GM21360 (cell line): ENCODE measurements around the gene APP.

Experiments used
- ATAC-seq: cut with Tn5 transposase; IDR thresholded peaks from one replicate; pipeline ENCODE4 v1.9.1; 2021; ENCODE audit warnings: mild to moderate bottlenecking, moderate library complexity; ENCODE audit not compliant: unreplicated experiment

Gene APP

DNA sequence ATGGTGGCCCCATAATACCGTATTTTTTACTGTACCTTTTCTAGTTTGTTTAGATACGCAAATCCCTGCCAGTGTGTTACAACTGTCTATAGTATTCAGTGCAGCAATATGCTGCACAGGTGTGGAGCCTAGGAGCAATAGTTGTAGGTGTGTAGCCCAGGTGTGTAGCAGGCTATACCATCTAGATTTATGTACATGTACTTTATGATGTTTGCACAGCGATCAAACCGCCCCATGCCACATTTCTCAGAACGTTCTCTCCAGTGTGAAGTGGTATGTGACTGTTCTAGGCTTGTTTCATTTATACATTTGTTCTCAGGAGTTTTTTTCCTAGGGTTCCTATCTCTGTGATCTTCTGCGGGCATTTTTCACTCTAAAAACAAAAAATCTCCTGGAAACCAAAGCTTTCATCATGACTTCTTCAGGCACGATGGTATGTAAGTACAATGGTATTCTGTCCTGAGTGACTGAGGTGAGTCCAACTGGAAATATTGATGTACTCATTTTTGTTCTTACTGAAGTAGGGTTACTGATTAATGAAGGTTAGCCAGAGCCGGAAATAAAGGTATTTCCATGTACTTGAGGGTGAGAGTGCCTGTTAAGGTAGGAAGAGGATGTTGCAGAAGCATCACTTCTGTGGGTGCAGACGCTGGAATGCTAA, 282.8 kb downstream of the APP start:
- no peak for ATAC-seq

DNA sequence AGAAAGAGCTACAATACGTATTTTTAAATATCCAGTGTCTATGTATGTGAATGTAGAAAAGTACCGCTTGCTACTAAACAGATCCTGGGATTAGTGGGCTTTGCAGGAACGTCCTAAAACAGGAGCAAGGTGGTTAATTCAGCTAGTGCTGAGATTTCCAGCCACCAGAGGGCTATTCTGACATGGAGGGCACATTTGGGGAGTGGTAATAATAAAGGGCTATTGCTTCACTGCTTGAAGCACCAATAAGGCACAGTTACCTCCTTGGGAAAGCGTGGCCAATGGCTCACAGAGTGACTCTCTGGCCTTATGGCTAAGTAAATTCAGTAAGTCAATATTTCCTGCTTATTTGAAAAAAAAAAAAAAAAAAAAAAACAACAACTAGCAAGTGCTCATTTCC, 283.4 kb downstream of the APP start:
- no peak for ATAC-seq

DNA sequence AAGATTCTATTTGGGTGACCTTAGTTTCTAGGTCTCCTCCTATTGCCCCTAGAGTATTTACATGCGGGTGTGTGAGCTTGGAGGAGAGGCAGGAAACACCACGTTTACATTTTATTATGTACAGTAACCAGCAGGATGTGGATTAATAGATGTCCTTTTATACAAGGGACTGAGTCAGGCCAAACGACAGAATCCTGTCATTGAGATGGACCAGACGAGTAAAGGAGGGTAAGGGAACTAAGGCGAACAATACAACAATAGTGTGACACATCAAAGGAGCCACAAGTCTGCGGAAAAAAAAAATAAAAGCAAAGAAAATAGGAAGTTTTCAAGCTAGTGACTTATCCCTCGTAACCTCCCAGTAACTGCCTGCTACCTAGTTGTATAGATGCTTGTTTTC, 284.7 kb downstream of the APP start:
- ATAC-seq = no peak

DNA sequence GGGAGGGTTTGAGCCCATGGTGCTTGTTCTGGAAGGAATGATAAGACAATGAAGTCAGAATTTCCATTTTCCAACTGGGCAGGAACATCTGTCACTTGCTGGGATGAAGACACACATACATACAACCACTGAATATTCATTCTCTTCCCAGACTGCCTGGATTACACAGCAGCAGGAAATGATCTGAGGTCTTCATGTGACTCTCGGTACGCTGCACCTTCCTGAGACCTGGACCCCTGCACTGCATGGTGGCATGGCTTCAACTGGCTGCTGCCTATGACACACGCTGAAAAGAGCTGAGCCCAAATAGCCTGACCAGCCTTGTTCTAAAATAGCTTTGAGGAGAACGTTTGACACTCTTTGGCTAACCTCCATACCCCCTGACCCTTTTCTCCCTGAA, 285.2 kb downstream of the APP start:
- no peak for ATAC-seq

DNA sequence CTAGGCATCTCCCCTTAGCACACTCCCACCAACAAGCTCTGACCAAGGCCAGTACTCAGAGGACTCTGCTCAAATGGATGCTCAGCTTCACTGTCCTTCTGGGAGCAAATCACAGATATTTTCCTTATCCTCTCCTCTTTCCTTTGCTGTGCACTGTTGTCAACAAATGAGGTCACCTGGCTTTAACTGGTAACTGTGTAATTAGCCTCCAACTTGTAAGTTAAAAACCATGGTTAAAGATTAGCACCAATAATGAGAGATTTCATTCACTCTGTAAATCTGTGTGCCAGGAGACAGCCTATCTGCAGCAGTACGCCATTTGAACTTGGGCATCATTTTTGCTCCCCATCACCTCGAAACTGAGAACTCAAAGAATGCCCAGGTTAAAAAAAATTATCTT, 286.3 kb downstream of the APP start:
- no peak for ATAC-seq

DNA sequence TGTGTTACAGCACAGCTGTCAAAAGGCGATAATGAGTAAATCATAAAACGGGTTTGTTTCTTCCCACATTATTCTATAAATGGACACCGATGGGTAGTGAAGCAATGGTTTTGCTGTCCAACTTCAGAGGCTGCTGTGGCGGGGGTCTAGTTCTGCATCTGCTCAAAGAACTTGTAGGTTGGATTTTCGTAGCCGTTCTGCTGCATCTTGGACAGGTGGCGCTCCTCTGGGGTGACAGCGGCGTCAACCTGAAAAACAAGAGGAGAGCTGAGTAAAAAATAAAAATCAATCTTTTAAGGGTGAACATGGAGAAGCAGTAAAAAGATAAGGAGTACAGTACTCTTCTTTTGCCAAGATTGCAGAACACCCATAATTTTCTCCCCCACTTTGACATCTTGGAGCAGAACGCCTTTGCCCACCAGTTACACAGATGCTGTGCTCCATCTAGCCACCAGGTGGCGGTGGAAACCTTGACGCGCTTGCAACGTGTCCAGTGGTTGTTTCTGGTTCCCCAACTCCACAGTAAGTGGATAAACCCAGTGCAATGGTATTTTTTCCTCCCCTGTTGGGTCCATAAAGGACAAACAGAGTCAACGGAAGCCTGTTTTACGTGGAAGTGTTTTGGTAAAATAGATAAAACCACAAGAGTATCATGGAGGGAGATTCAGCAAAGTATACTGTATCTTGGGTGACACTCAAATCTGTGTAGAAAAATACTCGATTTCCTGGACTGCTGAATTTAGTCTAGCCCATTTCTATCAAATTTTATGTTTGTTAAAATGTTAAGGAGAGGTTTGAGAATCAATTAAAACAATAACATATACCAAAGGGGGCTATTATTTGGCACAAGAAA, 288.8 kb downstream of the APP start:
- peak; percentile 71 for ATAC-seq

DNA sequence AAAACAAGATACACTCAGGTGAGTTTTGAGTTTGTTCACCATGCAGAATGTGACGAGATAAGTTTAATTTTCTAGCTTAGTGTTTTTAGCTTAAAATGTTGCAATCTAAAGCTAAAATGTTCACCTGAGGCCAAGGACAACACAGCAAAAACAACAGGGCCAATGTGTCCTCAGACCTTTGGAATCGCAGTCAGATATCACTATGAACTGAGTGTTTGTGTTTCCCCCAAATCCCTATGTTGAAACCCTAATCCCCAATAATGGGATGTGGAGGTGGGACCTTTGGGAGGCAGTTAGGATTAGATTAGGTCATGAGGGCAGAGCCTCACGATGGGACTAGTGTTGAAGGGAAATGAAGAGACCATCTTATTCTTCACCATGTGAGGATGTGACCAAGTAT, 291.4 kb downstream of the APP start:
- ATAC-seq = no peak

DNA sequence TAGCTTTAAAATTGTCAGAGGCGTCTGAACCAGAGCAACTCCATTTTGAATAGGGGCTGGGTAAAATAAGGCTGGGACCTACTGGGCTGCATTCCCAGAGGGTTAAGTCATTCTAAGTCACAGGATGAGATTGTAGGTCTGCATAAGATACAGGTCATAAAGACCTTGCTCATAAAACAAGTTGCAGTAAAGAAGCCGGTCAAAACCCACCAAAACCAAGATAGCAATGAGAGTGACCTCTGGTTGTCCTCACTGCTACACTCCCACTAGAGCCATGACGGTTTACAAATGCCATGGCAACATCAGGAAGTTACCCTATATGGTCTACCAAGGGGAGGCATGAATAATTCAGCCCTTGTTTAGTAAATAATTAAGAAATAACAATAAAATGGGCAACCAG, 292.2 kb downstream of the APP start:
- no peak for ATAC-seq

DNA sequence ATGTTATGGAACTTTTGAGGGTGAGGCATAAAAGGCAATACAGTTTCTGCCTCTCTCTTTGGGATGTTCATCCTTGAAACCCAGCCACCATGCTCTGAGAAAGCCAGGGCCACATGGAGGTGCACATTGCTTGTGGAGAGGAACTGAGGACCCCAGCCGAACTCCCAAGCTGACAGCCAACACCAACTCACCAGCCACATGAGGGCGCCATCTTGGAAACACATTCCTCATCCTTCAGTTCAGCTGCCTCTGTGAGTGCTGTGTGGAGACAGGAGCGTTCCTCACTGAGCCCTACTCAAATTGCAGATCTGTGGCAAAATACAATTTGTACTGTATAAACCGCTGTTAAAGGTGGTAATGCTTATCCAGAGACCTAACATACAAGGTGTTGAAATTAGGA, 298.3 kb downstream of the APP start:
- ATAC-seq = no peak

DNA sequence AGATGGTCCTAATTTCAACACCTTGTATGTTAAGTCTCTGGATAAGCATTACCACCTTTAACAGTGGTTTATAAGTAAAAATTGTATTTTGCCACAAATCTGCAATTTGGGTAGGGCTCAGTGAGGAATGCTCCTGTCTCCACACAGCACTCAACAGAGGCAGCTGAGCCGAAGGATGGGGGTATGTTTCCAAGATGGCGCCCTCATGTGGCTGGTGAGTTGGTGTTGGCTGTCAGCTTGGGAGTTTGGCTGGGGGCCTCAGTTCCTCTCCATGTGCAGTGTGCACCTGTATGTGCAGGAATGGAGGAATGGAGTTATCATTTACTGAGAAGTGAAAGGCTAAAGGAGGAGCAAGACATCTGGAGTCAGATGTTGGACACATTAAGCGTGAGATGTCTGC, 299.0 kb downstream of the APP start:
- no peak for ATAC-seq

DNA sequence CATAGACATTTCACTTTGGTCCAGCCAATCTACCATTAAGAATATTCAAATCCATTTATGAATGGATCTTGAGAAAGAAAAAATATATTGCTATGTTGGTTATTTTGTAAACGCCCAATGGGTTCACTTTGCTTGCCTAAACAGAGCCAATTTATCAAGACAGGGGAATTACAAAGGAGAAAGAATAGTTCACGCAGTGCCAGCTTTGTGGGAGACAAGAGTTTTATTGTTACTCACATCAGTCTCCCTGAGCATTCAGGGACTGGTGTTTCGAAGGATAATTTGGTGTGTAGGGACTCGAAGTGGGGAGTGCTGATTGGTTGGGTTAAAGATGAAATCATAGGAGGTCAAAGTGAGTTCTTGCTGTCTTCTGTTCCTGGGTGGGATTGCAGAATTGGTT, 300.5 kb downstream of the APP start:
- ATAC-seq = no peak

DNA sequence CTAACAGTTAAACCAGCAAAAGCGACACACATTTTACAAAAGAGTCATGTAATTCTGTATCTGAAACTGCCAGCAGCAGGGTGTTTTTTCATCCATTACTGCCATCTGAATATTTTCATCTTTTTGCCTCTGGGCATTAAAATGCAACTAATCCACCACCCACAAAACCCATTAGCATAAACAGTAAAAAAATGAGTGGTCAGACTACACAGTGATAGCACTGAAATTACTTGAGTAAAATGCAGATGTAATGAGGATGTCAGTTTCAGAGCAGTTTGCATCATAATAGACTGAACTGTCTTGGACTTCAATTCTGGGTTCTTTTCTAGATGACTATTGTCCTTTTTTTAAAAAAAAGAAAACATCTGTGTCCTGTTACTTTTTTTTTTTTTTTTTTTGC, 303.5 kb downstream of the APP start:
- ATAC-seq = no peak

DNA sequence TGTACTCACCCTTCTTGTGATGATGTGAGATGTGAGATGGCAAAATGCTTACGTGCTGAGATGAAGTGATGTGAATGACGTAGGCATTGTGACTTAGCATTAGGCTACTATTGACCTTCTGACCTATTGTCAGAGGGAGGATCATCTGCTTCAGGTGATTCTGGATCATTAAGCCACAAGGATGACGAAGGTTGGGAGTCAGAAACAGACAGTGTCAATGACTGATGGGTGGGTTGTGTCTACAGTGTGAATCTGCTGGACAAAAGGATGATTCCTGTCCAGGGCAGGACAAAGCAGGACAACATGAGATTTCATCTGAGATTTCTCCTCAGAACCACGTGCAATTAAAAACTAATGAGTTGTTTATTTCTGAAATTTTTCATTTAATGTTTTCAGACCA, 306.8 kb downstream of the APP start:
- ATAC-seq = no peak

DNA sequence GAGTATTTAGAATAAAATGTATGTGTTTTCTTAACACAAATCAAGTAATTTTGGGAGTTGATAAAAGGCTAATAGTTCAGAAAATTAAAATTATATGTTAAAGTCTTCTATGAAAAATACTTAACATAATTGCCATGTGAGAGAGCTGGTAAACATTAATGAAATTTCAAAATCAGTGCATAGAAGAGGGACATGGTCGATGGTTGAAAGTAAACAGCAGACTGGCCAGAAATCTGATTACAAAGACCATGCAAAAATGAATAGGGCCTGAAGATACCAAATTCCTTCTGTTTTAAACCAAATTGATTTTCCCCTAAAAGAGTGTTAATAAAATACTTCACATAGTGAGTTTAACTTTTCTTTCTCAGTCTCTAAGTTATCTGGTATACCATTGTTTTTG, 307.5 kb downstream of the APP start:
- no peak for ATAC-seq

DNA sequence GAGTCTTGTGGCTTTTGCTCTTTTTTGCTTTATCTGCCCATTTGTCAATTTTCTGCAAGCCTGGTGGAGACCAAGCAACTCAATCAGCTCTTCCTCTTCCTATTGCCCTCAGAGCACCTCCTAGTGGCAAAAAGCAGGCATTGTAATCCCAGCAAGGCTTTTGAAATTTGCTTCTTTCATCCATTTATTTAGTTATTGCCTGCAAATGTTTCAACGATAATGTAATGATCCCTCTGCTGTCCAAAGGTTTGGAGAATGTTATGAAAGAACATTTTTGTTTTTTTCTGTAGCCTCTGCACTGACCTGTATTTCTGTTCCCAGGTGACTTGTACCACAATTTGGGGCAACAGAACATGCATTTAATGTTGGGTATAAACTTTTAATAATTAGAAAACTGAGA, 308.0 kb downstream of the APP start:
- ATAC-seq = peak; percentile 75

DNA sequence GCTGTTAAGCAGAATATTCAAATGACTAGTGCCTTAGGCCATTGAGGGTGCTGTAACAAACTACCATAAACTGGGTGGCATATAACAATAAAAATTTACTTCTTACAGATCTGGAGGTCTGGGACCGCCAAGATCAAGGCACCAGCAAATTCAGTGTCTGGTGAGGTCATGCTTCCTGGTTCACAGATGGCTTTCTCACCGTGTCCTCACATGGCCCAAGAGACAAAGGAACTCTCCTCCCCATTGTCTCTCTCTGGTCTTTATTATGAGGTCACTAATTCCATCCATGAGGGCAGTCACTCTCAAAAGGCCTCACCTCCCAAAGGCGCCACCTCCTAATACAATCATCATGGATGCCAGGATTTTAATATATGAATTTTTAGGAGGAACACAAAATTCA, 308.5 kb downstream of the APP start:
- ATAC-seq = no peak

DNA sequence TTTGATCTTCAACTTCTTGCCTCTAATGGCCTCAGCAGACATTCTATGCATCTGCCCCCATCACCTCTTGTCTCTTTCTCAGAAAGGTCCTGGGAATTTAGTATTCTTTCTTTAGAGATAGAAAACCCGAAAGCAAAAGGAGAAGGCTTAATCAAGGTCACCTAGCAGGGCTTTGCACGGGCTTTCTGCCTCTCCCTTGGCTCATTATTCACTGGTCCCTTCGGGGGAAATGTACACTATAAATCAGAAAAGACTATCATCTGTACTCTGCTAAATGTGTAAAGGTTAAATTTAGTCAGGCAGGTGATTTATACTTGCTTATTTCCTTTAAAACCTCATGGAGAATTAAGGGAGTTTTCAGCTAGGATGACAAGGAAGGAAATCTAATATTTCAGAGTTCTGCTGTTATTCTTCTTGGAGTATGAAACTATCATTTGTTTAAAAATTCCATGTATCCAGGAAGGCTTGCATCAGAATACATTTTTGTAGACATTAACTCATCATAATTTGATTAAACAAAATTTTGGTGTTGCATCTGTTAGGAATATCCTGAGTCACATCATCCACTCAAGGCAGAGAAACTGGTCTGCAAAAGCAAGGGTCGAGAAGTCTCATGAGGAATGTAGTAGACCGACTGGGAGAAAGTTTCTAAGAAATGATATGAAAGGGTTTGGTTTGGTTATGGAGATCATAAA, 311.2 kb downstream of the APP start:
- no peak for ATAC-seq

DNA sequence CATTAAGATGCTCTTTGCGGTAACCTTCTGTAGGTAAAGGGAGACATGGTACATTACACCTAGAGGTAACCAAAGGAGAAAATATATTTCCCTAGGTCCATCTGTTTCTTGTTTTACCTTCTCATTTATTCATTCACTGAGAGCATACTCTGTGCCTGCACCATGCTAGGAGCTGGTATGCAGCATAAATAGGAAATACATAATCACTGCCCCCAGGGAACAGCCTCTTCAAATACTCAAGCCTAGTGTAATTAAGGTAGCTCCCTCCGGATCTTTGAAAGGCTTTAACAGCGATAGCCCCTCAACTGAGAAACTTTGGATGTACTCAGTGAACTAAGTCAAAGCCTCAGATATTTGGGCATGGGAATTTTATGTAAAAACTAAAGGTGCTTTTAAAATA, 312.2 kb downstream of the APP start:
- ATAC-seq = no peak

DNA sequence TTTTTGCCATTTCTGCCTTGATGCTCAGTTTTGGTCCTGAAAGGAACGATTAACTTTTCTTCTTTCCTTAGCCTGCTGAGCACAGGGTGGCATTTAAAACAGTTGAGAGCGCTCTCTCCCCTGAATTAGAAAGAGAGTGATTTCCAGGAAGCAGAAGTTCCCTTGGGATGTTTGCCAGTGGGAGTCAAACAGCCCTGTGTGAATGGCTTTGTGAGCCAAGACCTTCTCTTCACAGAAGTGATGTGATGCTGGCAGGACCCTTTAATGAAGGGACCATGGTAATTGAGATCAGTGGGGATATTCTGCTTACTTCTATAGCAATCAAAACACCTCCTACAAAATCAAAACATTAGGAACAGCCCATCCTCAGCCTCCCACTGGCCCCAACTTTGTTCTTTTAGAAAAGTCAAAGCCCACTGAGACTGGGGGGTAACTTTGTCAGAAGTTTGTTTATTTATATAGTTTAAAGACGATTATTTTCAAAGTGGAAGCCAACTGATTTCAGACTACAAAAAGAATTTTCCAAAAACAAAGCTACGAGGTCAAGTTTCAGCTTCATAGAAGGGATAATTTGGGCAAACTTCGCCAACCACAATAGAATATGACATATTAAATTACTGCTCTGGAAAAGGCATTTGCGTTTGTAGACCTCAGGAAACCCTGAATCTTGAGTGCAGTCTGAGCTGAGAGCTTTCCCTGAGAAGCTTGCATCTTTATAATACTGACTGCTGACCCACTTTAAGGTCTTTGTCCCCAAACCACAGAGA, 313.1 kb downstream of the APP start:
- ATAC-seq = no peak

DNA sequence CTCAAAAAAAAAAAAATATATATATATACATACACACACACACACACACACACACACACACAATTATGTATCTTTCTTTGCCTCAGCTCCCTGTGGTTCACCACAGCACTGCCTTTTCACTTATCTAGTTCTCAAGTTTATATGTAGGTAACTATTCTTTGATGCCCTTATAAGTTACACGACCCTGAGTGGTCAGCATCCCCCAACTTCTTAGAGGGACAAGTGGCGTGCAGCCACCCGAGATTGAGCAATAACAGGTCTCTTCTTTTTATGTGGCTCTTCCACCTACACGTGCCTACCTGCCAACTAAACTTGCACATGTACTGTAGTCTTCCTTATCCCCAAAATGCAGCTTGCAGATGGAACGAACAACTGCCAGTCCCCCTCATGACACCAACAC, 315.0 kb downstream of the APP start:
- ATAC-seq = no peak

DNA sequence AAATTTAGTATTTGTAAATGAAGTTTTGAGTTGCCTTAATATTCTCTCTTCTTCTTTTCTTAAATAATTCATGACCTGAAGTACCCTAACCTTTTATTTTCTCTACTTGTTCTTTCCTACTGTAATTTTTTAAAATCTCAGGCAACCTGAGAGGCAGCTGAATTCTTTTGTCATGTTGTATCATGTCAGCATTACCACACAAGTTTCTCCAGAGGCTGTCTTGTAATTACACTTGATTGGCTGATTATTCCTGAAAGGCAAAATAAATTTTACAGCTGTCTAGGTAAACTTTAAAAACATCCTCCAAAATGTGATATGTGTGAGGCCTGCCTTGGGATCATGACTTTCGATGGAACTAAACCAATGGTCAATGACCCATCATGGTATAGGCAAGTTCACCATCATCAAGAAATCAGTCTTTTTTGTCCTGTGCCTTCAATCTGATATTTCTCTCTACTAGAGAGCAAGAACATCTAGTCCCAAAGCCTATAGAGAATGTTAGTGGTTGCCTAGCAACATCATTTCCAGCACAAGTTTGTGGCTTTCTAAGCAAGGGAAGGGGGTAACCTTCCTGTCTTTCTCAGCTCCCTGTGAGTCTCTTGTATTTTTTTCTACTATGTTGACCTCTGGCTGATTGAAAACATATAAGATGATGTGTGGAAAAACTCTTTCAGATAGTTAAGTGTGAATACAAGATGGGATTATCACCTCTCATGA, 320.3 kb downstream of the APP start:
- no peak for ATAC-seq
